ENCODE measurements around the gene PODN. TPM values are rescaled to one million over a fixed set of nuclear protein-coding genes. Genes with fewer than 3 reads are reported as not detected.
A peak's percentile ranks its signal among the peaks of the same experiment; 100 is the strongest.

The PODN gene
- total and polyA plus RNA-seq, 11 donors: 5.2 to 61.8 (median 16.7) TPM

DNA sequence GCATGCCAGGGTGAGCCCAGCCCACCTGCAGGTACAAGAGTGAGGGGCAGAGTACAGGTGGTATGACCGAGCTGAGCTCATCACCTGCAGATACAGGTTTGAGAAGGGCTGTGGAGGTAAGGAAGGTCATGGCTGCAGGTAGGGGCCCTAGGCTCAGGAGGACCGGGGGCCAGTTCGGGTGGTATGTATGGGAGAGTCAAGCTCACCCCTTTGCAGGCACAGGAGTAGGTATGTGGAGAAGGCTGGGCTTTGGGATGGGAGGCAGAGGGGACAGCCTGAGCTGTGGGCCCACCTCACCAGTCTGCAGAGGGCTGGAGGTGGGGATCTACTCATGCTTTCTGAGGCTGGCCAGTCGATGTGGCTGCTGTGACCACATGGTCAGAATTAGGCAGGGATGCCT, 17.2 kb downstream of the PODN start:
- WGBS, 4 donors: 89 to 98% (median 94%) methylated on average over 3 to 4 of the region's 4 CpGs
- DNase-seq (peak in 3 of 5 donors; percentile 6 to 39 (median 14)), ATAC-seq (no peak)
- no peaks in the 10 kb centered on the region for H3K27me3 ChIP-seq
- TF ChIP-seq POLR2A (IDR thresholded peaks at IDR 0.05) (no peak), CTCF (IDR thresholded peaks at IDR 0.05) (no peak)
- H3K9me3 ChIP-seq: no peaks in the 10 kb centered on the region
- peaks cover 0 to 53% (median 0%) of the 10 kb centered on the region in 9 donors for H3K36me3 ChIP-seq
- H3K4me1 ChIP-seq: peaks cover 0 to 6% (median 0%) of the 10 kb centered on the region in 12 donors
- H3K4me3 ChIP-seq: no peak overlapping the region
- intact Hi-C loops (cut with DNase I): no loop called here
- H3K27ac ChIP-seq: no peak overlapping the region

- 33 to 87% (median 66%) methylated on average over 3 of the region's 3 CpGs for WGBS, 4 donors
- TF ChIP-seq POLR2A (IDR thresholded peaks at IDR 0.05) (no peak), CTCF (IDR thresholded peaks at IDR 0.05) (no peak)
- Histone ChIP-seq H3K4me1 (no peaks in the 10 kb centered on the region), H3K36me3 (peaks cover 0 to 56% (median 0%) of the 10 kb centered on the region in 9 donors), H3K4me3 (no peak overlapping the region), H3K27ac (no peak overlapping the region), H3K9me3 (no peaks in the 10 kb centered on the region), H3K27me3 (no peaks in the 10 kb centered on the region)
- intact Hi-C loops (cut with DNase I): no loop called here
- peak in 2 of 5 donors; percentile 8 to 9 for DNase-seq
- ATAC-seq: no peak
These were observed 18.0 kb downstream of the PODN start for GRCh38 chr1:53080041-53080440.

GRCh38 chr1:53080769-53081168, 18.8 kb downstream of the PODN start:
- Histone ChIP-seq H3K4me1 (no peaks in the 10 kb centered on the region), H3K36me3 (peaks cover 0 to 57% (median 0%) of the 10 kb centered on the region in 9 donors), H3K4me3 (no peak overlapping the region), H3K27me3 (no peaks in the 10 kb centered on the region), H3K27ac (no peak overlapping the region), H3K9me3 (no peaks in the 10 kb centered on the region)
- 89 to 94% (median 91%) methylated on average over 9 to 15 of the region's 15 CpGs for WGBS, 4 donors
- DNase-seq (peak in 2 of 5 donors; percentile 23 to 50), ATAC-seq (no peak)
- no peak for TF ChIP-seq CTCF (IDR thresholded peaks at IDR 0.05)
- no peak for TF ChIP-seq POLR2A (IDR thresholded peaks at IDR 0.05)
- intact Hi-C loops (cut with DNase I): no loop called here

DNA sequence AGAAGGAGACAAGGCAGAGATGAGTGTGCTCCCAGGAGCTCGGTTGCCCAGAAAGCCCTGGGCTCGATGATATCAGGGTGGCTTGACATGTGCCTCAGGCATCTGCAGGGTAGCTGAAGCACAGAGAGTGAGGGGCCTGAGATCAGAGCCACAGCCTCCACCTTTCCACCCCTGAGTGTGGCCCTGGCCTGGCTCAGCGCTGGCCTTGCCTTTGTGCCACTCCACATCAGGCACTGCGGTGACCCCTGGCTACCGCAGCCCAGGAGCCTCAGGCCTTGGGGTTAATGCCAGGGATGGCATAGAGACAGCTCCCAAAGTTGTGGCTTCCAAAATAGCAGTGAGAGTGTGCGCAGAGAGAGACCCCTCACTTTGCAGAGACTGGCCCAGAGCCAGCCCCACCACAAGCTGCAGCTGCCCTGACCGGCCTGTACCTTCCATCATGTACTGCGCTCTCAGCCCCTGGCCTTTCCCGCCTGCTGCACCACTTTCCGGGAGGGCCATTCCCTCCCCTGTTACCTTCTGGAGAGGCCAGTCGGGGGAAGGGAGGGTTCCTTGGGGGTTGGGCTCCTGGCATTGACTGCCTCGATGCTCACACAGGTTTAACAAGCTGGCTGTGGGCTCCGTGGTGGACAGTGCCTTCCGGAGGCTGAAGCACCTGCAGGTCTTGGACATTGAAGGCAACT, 19.5 kb downstream of the PODN start:
- Histone ChIP-seq H3K4me3 (no peak overlapping the region), H3K9me3 (no peaks in the 10 kb centered on the region), H3K27me3 (no peaks in the 10 kb centered on the region), H3K4me1 (peaks cover 0 to 5% (median 0%) of the 10 kb centered on the region in 12 donors), H3K36me3 (peaks cover 0 to 57% (median 0%) of the 10 kb centered on the region in 9 donors), H3K27ac (no peak overlapping the region)
- DNase-seq (peak in 2 of 5 donors; percentile 18 to 42), ATAC-seq (no peak)
- WGBS, 4 donors: 74 to 82% (median 80%) methylated on average over 8 to 14 of the region's 14 CpGs
- no peak for TF ChIP-seq CTCF (IDR thresholded peaks at IDR 0.05)
- intact Hi-C loops (cut with DNase I): no loop called here
